ENCODE measurements around the gene STK33.

STK33 gene

DNA sequence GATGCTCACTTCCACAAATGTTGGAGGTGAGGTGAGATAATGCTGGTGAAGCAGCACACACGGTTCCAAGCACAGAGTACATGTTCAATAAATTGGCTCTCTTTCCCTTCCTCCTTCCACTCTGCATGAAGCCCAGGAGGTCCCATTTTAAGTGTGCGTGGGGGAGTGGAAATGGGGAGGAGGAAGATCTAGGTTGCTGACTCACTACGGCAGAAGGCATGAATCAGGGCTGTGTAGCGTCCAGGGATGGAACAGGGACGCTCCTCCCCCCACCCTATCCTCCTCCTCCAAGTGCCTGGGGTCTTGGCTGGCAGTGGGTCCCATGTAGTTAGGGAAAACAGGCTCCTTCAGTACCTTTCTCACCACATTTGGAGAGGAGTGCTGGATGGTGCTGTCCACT is 44.3 kb upstream of the STK33 start:
- Histone ChIP-seq H3K4me1 (ENCODE audit: control insufficient read depth, insufficient read depth, low read length) (no peaks in the 10 kb centered on the region), H3K9me3 (ENCODE audit: control insufficient read depth, insufficient read depth, low read depth, low read length) (no peaks in the 10 kb centered on the region), H3K4me3 (ENCODE audit: low read depth, low read length) (no peak overlapping the region), H3K27ac (ENCODE audit: extremely low read depth, low read depth, low read length) (no peak overlapping the region), H3K36me3 (ENCODE audit: control insufficient read depth in 2 of 2, insufficient read depth in 1 of 2, low read length in 2 of 2) (peaks cover 0 to 64% of the 10 kb centered on the region in 2 experiments; a peak in 1 of 3 replicates)
- CTCF ChIA-PET: no interaction called here
- TF ChIP-seq ZNF521 (tag by site-specific recombination; IDR thresholded peaks at IDR 0.05) (no peak), ZNF830 (tag by site-specific recombination; IDR thresholded peaks at IDR 0.05; ENCODE audit: low read depth) (no peak), ZNF354C (tag by site-specific recombination; IDR thresholded peaks at IDR 0.05; ENCODE audit: borderline replicate concordance, low read depth) (no peak), ZNF248 (tag by site-specific recombination; IDR thresholded peaks at IDR 0.05) (no peak), ZXDB (tag by site-specific recombination; IDR thresholded peaks at IDR 0.05) (no peak), ZFHX2 (tag by site-specific recombination; conservative IDR thresholded peaks at IDR 0.05) (no peak), ZNF366 (tag by site-specific recombination; conservative IDR thresholded peaks at IDR 0.05) (no peak)
- TF ChIP-seq, protein P1, sequence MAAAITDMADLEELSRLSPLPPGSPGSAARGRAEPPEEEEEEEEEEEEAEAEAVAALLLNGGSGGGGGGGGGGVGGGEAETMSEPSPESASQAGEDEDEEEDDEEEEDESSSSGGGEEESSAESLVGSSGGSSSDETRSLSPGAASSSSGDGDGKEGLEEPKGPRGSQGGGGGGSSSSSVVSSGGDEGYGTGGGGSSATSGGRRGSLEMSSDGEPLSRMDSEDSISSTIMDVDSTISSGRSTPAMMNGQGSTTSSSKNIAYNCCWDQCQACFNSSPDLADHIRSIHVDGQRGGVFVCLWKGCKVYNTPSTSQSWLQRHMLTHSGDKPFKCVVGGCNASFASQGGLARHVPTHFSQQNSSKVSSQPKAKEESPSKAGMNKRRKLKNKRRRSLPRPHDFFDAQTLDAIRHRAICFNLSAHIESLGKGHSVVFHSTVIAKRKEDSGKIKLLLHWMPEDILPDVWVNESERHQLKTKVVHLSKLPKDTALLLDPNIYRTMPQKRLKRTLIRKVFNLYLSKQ (tag by site-specific recombination; IDR thresholded peaks at IDR 0.05; ENCODE audit: borderline replicate concordance): no peak
- POLR2A ChIA-PET: no interaction called here

DNA sequence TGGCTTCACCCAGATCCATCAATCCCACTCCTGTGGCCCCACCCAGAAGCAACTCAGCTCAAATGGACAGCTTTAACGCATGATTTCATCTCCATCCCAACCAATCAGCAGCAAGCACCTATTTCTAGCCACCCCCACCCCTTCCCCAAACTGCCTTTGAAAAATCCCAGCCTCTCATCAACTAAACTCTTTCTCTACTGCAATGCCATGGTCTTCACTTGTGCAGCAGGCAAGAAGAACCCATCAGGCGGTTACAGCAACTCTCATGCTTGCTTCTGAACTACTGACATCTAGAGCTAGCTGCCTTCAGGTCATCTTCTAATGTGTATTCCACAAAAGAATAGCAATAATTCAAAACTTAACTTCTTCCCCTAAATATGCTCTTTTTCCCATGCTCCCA is 42.1 kb upstream of the STK33 start:
- H3K27ac ChIP-seq (ENCODE audit: extremely low read depth, low read depth, low read length): no peak overlapping the region
- H3K36me3 ChIP-seq (ENCODE audit: control insufficient read depth in 2 of 2, insufficient read depth in 1 of 2, low read length in 2 of 2): peaks cover 0 to 52% of the 10 kb centered on the region in 2 experiments; a peak in 1 of 3 replicates
- no peaks in the 10 kb centered on the region for H3K9me3 ChIP-seq (ENCODE audit: control insufficient read depth, insufficient read depth, low read depth, low read length)
- POLR2A ChIA-PET: no interaction called here
- TF ChIP-seq, protein P2, sequence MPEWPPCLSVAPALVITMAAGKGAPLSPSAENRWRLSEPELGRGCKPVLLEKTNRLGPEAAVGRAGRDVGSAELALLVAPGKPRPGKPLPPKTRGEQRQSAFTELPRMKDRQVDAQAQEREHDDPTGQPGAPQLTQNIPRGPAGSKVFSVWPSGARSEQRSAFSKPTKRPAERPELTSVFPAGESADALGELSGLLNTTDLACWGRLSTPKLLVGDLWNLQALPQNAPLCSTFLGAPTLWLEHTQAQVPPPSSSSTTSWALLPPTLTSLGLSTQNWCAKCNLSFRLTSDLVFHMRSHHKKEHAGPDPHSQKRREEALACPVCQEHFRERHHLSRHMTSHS (tag by site-specific recombination; IDR thresholded peaks at IDR 0.05): no peak
- TF ChIP-seq ZIC2 (tag by site-specific recombination; IDR thresholded peaks at IDR 0.05) (no peak), ZNF423 (tag by site-specific recombination; IDR thresholded peaks at IDR 0.05) (no peak), HOXC10 (CRISPR knock-in tag; IDR thresholded peaks at IDR 0.05) (no peak), REPIN1 (tag by site-specific recombination; IDR thresholded peaks at IDR 0.05; ENCODE audit: low read depth) (no peak)
- TF ChIP-seq, protein P3, sequence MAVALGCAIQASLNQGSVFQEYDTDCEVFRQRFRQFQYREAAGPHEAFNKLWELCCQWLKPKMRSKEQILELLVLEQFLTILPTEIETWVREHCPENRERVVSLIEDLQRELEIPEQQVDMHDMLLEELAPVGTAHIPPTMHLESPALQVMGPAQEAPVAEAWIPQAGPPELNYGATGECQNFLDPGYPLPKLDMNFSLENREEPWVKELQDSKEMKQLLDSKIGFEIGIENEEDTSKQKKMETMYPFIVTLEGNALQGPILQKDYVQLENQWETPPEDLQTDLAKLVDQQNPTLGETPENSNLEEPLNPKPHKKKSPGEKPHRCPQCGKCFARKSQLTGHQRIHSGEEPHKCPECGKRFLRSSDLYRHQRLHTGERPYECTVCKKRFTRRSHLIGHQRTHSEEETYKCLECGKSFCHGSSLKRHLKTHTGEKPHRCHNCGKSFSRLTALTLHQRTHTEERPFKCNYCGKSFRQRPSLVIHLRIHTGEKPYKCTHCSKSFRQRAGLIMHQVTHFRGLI (tag by site-specific recombination; IDR thresholded peaks at IDR 0.05): no peak
- no peaks in the 10 kb centered on the region for H3K4me1 ChIP-seq (ENCODE audit: control insufficient read depth, insufficient read depth, low read length)
- H3K4me3 ChIP-seq (ENCODE audit: low read depth, low read length): no peak overlapping the region
- CTCF ChIA-PET: interaction anchor here (0.7 kb wide), 1 partner anchor 441 kb away, joined by 3 read pairs; no protein-coding TSS in a partner anchor

DNA sequence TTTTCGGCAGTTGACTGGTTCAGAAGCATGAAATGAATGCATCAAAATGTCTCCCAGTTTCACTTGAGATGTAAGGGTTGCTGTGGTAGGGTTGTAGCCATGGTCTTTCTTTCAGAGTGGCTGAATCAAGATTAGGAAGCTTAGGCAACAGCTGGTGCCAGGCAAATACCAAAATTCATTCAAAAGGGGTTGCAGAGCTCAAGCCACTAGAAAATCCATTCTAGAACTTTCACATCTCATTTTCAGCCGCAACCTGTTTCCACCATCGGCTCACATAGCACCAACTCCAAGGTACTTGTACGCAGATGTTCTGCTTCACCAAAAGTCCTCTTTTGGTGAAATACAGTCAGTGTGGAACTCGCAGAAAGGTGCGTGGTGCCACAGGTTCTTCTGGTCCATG is 40.5 kb upstream of the STK33 start:
- no peaks in the 10 kb centered on the region for H3K9me3 ChIP-seq (ENCODE audit: control insufficient read depth, insufficient read depth, low read depth, low read length)
- H3K36me3 ChIP-seq (ENCODE audit: control insufficient read depth in 2 of 2, insufficient read depth in 1 of 2, low read length in 2 of 2): peaks cover 0 to 45% of the 10 kb centered on the region in 2 experiments; a peak in 1 of 3 replicates
- ChIA-PET CTCF (no interaction called here), POLR2A (no interaction called here)
- no peak overlapping the region for H3K27ac ChIP-seq (ENCODE audit: extremely low read depth, low read depth, low read length)
- TF ChIP-seq ZNF791 (tag by site-specific recombination; IDR thresholded peaks at IDR 0.05) (no peak), ZNF585B (tag by site-specific recombination; IDR thresholded peaks at IDR 0.05) (no peak), ZNF146 (tag by site-specific recombination; IDR thresholded peaks at IDR 0.05) (no peak)
- H3K4me3 ChIP-seq (ENCODE audit: low read depth, low read length): no peak overlapping the region
- no peaks in the 10 kb centered on the region for H3K4me1 ChIP-seq (ENCODE audit: control insufficient read depth, insufficient read depth, low read length)

All from HEK293 (cell line).